Neural cell (in vitro differentiated cells): Measurements from ENCODE around the gene PUSL1.

ENCODE experiments used
- MXI1 ChIP-seq: fragments of 450-650 bp; conservative IDR thresholded peaks from 2 replicates; pipeline ENCODE4 v1.6.1; 2014; ENCODE audit warnings: antibody characterized with exemption, mild to moderate bottlenecking; ENCODE audit not compliant: poor library complexity, severe bottlenecking
- TAF1 ChIP-seq: IDR thresholded peaks from 2 replicates; pipeline ENCODE4 v1.6.1; 2012; ENCODE audit warnings: low read depth
- TF ChIP-seq, protein P1 (sequence below): IDR thresholded peaks from 2 replicates; pipeline ENCODE4 v1.6.1; 2012; ENCODE audit warnings: borderline replicate concordance
- TF ChIP-seq, protein P2 (sequence below): fragments of 450-650 bp; IDR thresholded peaks from 2 replicates; pipeline ENCODE4 v1.5.1; 2014; ENCODE audit warnings: antibody characterized with exemption, mild to moderate bottlenecking, moderate library complexity; ENCODE audit not compliant: poor library complexity, severe bottlenecking

DNA sequence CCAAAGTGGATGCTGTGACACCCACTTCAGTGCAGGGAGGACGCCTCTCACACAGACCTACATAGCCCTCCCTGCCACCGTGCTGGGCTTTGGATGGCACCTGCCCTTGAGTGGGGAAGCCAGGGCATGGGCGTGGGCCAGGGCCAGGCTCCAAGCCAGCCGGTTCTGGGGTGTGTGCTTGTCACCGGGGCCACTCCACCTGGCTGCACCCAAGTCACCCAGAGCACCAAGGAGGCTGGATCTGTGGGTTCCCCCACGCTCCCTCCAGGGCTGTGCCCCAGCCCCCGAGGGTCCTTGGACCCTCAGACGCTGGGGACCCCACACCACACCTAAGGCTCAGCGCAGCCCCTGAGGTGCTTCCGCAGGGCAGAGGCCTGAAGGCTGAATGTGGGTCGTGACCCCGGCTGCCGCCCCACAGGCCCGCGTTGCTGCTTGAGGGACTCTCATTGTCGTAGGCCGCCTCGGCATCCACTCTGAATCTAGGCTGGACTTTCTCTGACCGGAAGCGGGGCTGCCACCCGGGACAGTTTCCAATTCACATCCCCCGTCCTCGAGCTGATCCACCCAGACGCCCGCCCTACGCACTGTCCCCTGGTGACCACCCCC lies 48.5 kb downstream of the PUSL1 start:
- TF ChIP-seq, protein P1, sequence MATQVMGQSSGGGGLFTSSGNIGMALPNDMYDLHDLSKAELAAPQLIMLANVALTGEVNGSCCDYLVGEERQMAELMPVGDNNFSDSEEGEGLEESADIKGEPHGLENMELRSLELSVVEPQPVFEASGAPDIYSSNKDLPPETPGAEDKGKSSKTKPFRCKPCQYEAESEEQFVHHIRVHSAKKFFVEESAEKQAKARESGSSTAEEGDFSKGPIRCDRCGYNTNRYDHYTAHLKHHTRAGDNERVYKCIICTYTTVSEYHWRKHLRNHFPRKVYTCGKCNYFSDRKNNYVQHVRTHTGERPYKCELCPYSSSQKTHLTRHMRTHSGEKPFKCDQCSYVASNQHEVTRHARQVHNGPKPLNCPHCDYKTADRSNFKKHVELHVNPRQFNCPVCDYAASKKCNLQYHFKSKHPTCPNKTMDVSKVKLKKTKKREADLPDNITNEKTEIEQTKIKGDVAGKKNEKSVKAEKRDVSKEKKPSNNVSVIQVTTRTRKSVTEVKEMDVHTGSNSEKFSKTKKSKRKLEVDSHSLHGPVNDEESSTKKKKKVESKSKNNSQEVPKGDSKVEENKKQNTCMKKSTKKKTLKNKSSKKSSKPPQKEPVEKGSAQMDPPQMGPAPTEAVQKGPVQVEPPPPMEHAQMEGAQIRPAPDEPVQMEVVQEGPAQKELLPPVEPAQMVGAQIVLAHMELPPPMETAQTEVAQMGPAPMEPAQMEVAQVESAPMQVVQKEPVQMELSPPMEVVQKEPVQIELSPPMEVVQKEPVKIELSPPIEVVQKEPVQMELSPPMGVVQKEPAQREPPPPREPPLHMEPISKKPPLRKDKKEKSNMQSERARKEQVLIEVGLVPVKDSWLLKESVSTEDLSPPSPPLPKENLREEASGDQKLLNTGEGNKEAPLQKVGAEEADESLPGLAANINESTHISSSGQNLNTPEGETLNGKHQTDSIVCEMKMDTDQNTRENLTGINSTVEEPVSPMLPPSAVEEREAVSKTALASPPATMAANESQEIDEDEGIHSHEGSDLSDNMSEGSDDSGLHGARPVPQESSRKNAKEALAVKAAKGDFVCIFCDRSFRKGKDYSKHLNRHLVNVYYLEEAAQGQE, result no peak
- TF ChIP-seq, protein P2, sequence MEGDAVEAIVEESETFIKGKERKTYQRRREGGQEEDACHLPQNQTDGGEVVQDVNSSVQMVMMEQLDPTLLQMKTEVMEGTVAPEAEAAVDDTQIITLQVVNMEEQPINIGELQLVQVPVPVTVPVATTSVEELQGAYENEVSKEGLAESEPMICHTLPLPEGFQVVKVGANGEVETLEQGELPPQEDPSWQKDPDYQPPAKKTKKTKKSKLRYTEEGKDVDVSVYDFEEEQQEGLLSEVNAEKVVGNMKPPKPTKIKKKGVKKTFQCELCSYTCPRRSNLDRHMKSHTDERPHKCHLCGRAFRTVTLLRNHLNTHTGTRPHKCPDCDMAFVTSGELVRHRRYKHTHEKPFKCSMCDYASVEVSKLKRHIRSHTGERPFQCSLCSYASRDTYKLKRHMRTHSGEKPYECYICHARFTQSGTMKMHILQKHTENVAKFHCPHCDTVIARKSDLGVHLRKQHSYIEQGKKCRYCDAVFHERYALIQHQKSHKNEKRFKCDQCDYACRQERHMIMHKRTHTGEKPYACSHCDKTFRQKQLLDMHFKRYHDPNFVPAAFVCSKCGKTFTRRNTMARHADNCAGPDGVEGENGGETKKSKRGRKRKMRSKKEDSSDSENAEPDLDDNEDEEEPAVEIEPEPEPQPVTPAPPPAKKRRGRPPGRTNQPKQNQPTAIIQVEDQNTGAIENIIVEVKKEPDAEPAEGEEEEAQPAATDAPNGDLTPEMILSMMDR, result no peak
- TF ChIP-seq MXI1 (no peak), TAF1 (no peak)
